Measurements from ENCODE around the gene ACTBL2. TPM values are rescaled to one million over a fixed set of nuclear protein-coding genes. Genes with fewer than 3 reads are reported as not detected.
"Not testable (repeated sequence)": the region's sequence is repeated elsewhere in the genome, so short reads cannot be mapped to it uniquely, and the experiment has no call there.

The ACTBL2 gene
- total RNA-seq, 2 experiments from 2014 or later = not detected

GRCh38 chr5:57486027-57486602, 3.5 kb upstream of the ACTBL2 start:
- POLR2A ChIA-PET = no interaction called here
- Mint-ChIP-seq H3K27me3 (peaks cover 3% of the 10 kb centered on the region), H3K4me3 (no peak overlapping the region), H3K4me1 (peaks cover 6% of the 10 kb centered on the region), H3K27ac (no peak overlapping the region), H3K9me3 (no peaks in the 10 kb centered on the region), H3K36me3 (ENCODE audit: low read depth) (no peaks in the 10 kb centered on the region)
- DNase-seq = no peak
- CTCF ChIA-PET = no interaction called here

DNA sequence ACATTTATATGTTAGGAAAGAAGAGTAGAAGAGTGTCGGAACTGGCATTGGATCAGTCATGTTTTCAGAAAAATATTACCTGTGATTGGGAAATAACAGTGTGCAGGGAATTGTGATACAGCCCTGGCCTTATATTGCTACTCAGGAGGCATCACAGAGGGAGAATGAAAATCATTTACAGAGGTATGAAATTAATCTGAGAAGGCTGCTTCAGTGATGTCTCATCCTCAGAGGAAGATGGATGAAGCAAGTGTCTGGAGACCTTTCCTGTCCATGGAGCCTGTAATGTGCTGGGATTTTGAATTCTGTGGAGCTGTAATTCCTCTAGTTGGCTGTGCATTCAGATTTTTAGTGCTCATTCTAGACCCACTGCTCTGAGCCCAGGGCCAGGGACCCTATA, 3.8 kb downstream of the ACTBL2 start:
- DNase-seq = no peak
- Mint-ChIP-seq H3K36me3 (ENCODE audit: low read depth) (no peaks in the 10 kb centered on the region), H3K9me3 (no peaks in the 10 kb centered on the region), H3K27ac (no peak overlapping the region), H3K4me1 (no peaks in the 10 kb centered on the region), H3K27me3 (peaks cover 2% of the 10 kb centered on the region), H3K4me3 (no peak overlapping the region)
- ChIA-PET CTCF (no interaction called here), POLR2A (no interaction called here)

DNA sequence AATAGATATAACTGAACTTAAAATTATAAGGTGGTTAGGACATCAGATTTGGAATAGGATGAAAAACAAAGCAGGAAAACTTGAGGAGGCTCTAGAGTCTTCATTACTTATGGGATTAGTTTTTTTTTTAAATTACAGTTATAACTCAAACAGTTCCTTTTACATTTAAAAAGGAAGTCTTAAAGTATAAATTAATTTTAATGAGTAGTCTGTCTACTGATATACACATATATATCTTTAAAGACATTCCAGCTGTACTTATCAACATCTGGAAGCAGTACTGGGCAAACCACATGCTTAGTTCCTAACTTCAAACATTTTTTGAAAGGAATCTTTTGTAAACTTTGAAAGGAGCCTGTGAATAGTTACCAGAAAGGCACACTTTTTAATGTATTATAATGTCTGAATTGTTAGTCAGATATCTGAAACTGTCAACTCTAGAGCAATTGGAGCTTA, 6.0 kb downstream of the ACTBL2 start:
- ChIA-PET POLR2A (no interaction called here), CTCF (interaction anchor here (1.2 kb wide), 1 partner anchor 146 kb away, joined by 3 read pairs; no protein-coding TSS in a partner anchor)
- H3K36me3 Mint-ChIP-seq (ENCODE audit: low read depth) = no peaks in the 10 kb centered on the region

GRCh38 chr5:57470339-57470738, 12.3 kb downstream of the ACTBL2 start:
- H3K27ac Mint-ChIP-seq = no peak overlapping the region
- DNase-seq = no peak
- no peaks in the 10 kb centered on the region for H3K36me3 Mint-ChIP-seq (ENCODE audit: low read depth)
- no peak overlapping the region for H3K4me3 Mint-ChIP-seq
- ChIA-PET POLR2A (no interaction called here), CTCF (no interaction called here)
- no peaks in the 10 kb centered on the region for H3K4me1 Mint-ChIP-seq
- peaks cover 10% of the 10 kb centered on the region for H3K27me3 Mint-ChIP-seq
- H3K9me3 Mint-ChIP-seq = peaks cover 2% of the 10 kb centered on the region

More for the DNA sequence above, 6.0 kb downstream of the ACTBL2 start:
- H3K9me3 Mint-ChIP-seq = no peaks in the 10 kb centered on the region
- no peak for DNase-seq
- H3K27ac Mint-ChIP-seq = no peak overlapping the region
- no peaks in the 10 kb centered on the region for H3K4me1 Mint-ChIP-seq
- no peak overlapping the region for H3K4me3 Mint-ChIP-seq
- peaks cover 2% of the 10 kb centered on the region for H3K27me3 Mint-ChIP-seq

DNA sequence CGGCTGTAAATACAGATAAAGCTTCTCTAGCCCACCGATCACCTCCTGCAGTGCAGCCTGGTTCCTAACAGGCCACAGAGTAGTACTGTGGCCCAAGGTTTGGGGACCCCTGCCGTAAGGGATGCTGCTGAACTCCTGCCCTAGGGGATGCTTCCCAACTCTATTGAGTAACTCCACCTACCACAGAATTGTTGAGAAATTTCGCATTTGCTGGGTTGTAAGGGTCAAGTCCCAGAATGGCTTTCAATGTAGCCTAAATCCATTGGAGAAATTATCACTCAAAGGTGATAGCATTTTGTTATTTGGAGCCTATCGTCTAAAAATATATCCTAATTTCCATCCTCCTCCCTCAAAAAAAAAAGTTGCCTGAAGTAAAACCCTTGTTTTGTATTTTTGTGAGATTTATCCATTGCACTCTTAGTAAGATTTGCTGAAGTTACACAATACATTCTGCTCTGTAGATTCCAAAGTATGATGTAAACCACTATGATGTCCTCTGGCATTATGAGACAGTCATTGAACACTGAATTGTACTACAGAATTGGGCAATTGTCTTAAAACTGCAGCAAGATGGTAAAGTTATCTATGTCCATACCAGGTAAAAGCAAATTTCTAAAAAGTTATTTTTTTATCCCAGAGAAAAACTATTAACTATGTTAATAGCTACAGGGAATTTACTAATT, 14.0 kb downstream of the ACTBL2 start:
- peaks cover 15% of the 10 kb centered on the region for H3K27me3 Mint-ChIP-seq

GRCh38 chr5:57466544-57466943, 16.1 kb downstream of the ACTBL2 start:
- Mint-ChIP-seq H3K4me1 (no peaks in the 10 kb centered on the region), H3K4me3 (no peak overlapping the region), H3K27me3 (peaks cover 15% of the 10 kb centered on the region), H3K36me3 (ENCODE audit: low read depth) (no peaks in the 10 kb centered on the region), H3K9me3 (peaks cover 2% of the 10 kb centered on the region), H3K27ac (no peak overlapping the region)
- POLR2A ChIA-PET = no interaction called here
- CTCF ChIA-PET = no interaction called here
- no peak for DNase-seq

More for the DNA sequence above, 14.0 kb downstream of the ACTBL2 start:
- H3K36me3 Mint-ChIP-seq (ENCODE audit: low read depth) = no peaks in the 10 kb centered on the region
- no peak overlapping the region for H3K4me3 Mint-ChIP-seq
- no peak for DNase-seq
- POLR2A ChIA-PET = no interaction called here
- H3K4me1 Mint-ChIP-seq = no peaks in the 10 kb centered on the region
- H3K27ac Mint-ChIP-seq = no peak overlapping the region
- CTCF ChIA-PET = no interaction called here
- H3K9me3 Mint-ChIP-seq = peaks cover 2% of the 10 kb centered on the region

- H3K4me3 Mint-ChIP-seq; H3K9me3 Mint-ChIP-seq; H3K36me3 Mint-ChIP-seq (ENCODE audit: low read depth); DNase-seq; H3K4me1 Mint-ChIP-seq; POLR2A ChIA-PET; H3K27me3 Mint-ChIP-seq; CTCF ChIA-PET; H3K27ac Mint-ChIP-seq: not testable (repeated sequence)
Observed at GRCh38 chr5:57460056-57460455, 22.6 kb downstream of the ACTBL2 start.

GRCh38 chr5:57458443-57458842, 24.2 kb downstream of the ACTBL2 start:
- Mint-ChIP-seq H3K9me3 (no peaks in the 10 kb centered on the region), H3K27ac (no peak overlapping the region), H3K4me3 (no peak overlapping the region), H3K36me3 (ENCODE audit: low read depth) (no peaks in the 10 kb centered on the region), H3K4me1 (peaks cover 5% of the 10 kb centered on the region), H3K27me3 (no peaks in the 10 kb centered on the region)
- POLR2A ChIA-PET = no interaction called here
- DNase-seq = no peak
- CTCF ChIA-PET = interaction anchor here (1.4 kb wide), 1 partner anchor 41 kb away, joined by 4 read pairs; no protein-coding TSS in a partner anchor

- Mint-ChIP-seq H3K4me1 (peaks cover 7% of the 10 kb centered on the region), H3K36me3 (ENCODE audit: low read depth) (no peaks in the 10 kb centered on the region), H3K27me3 (no peaks in the 10 kb centered on the region), H3K27ac (no peak overlapping the region), H3K9me3 (no peaks in the 10 kb centered on the region), H3K4me3 (no peak overlapping the region)
- ChIA-PET CTCF (no interaction called here), POLR2A (no interaction called here)
- no peak for DNase-seq
Observed at GRCh38 chr5:57456531-57457135, 26.0 kb downstream of the ACTBL2 start.

DNA sequence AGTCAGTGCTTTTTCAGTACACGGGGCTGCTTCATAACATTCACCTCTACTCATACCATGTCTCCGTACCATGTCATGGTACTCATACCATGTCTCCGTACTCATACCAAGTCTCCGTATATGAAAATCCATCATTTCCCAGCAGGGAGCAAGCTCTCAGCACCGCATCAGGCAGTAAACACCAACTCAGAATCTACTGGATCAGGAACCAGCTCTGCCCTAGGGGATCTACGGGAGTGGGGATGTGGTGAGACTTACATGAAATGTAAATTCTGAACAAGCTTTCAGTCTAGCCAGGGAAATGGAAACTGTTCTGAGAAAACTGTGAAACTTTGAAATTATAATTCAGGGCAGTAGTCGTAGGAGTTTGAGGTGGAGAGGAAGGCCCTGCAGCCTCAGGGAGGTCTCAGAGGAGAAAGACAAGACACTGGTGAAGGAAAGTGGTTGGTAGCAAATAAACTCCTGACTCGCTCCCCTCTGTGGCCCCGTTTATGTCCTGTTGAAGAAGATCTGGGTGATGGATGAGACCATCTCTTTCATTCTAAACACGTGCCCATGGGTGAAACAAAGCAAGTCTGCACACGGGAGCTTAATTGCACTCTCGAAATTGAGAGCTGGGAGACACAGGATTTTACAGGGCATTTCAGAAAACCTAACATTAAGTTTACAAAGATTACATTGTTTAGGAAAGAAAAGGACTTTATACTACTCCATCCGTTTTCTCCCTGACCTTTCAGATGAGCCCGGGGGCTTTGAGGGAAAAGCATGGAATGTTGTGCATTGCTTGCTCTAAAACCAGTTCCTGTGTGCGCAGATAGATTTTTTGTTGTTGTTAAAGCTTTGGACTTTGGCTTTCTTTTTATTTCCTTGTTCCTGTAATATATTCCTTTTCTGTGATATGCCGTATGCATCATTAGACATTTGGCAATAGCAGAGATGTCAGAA, 26.8 kb downstream of the ACTBL2 start:
- Mint-ChIP-seq H3K27me3 (no peaks in the 10 kb centered on the region), H3K4me1 (peaks cover 11% of the 10 kb centered on the region), H3K27ac (no peak overlapping the region), H3K36me3 (ENCODE audit: low read depth) (no peaks in the 10 kb centered on the region), H3K4me3 (no peak overlapping the region), H3K9me3 (no peaks in the 10 kb centered on the region)
- POLR2A ChIA-PET = no interaction called here
- CTCF ChIA-PET = interaction anchor here (0.6 kb wide), 1 partner anchor 543 kb away, joined by 3 read pairs; no protein-coding TSS in a partner anchor
- DNase-seq = no peak

- peaks cover 11% of the 10 kb centered on the region for H3K4me1 Mint-ChIP-seq
- ChIA-PET POLR2A (no interaction called here), CTCF (no interaction called here)
- no peak overlapping the region for H3K27ac Mint-ChIP-seq
- H3K27me3 Mint-ChIP-seq = no peaks in the 10 kb centered on the region
- H3K4me3 Mint-ChIP-seq = no peak overlapping the region
- H3K36me3 Mint-ChIP-seq (ENCODE audit: low read depth) = no peaks in the 10 kb centered on the region
- H3K9me3 Mint-ChIP-seq = no peaks in the 10 kb centered on the region
- DNase-seq = no peak
Observed at GRCh38 chr5:57454896-57455295, 27.7 kb downstream of the ACTBL2 start.

- DNase-seq = no peak
- ChIA-PET POLR2A (no interaction called here), CTCF (no interaction called here)
- H3K27me3 Mint-ChIP-seq = no peaks in the 10 kb centered on the region
- peaks cover 11% of the 10 kb centered on the region for H3K4me1 Mint-ChIP-seq
- H3K27ac Mint-ChIP-seq = no peak overlapping the region
- H3K36me3 Mint-ChIP-seq (ENCODE audit: low read depth) = no peaks in the 10 kb centered on the region
- H3K9me3 Mint-ChIP-seq = no peaks in the 10 kb centered on the region
- no peak overlapping the region for H3K4me3 Mint-ChIP-seq
Observed at GRCh38 chr5:57453728-57454127, 28.9 kb downstream of the ACTBL2 start.

- no peaks in the 10 kb centered on the region for H3K27me3 Mint-ChIP-seq
- no peak overlapping the region for H3K4me3 Mint-ChIP-seq
- DNase-seq = no peak
- ChIA-PET POLR2A (no interaction called here), CTCF (no interaction called here)
- H3K4me1 Mint-ChIP-seq = peaks cover 11% of the 10 kb centered on the region
- no peak overlapping the region for H3K27ac Mint-ChIP-seq
- no peaks in the 10 kb centered on the region for H3K36me3 Mint-ChIP-seq (ENCODE audit: low read depth)
- no peaks in the 10 kb centered on the region for H3K9me3 Mint-ChIP-seq
Observed at GRCh38 chr5:57452885-57453284, 29.7 kb downstream of the ACTBL2 start.
